Femur (tissue), 1 donor: ENCODE results near the gene TSPOAP1.

Experiments used
- DNase-seq: peaks from one replicate; pipeline ENCODE4 v3.0.0-alpha.2; 2017

The TSPOAP1 gene

GRCh38 chr17:58327363-58328194 lies 1.0 kb downstream of the TSPOAP1 start:
- no peak for DNase-seq

GRCh38 chr17:58326609-58327362 lies 1.8 kb downstream of the TSPOAP1 start:
- DNase-seq = no peak

DNA sequence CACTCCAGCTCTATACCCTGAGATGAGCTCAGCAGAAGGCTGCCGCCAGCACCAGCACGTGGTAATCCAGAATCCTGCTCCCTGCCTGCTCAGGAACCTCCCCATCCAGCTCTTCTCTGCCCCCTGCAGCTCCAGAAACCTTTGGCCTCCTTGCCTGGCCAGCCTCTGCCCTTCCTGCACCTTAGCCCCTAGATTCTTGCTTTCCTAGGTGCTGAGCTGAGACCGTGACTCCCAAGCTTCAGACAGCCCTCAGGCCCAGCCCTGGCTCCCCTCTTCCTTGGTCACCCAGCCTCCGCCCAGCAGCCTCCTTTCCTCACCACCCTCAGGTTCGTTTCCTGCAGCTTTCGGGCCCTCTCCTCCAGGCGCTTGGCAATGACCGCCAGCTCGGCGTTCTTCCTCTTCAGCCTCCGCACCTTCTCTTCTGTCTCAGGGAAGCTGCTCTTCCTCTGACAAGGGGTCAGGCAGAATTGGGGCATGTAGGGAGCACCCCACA lies 2.6 kb downstream of the TSPOAP1 start:
- DNase-seq = no peak

- no peak for DNase-seq
Measured at GRCh38 chr17:58325289-58325726, 3.3 kb downstream of the TSPOAP1 start.

- peak; percentile 65 for DNase-seq
Measured at GRCh38 chr17:58324409-58325288, 3.9 kb downstream of the TSPOAP1 start.

- DNase-seq = no peak
Measured at GRCh38 chr17:58324056-58324408, 4.6 kb downstream of the TSPOAP1 start.

GRCh38 chr17:58323366-58324055 lies 5.1 kb downstream of the TSPOAP1 start:
- no peak for DNase-seq

- no peak for DNase-seq
Measured at GRCh38 chr17:58322581-58323185, 5.9 kb downstream of the TSPOAP1 start.

GRCh38 chr17:58321571-58322525 lies 6.7 kb downstream of the TSPOAP1 start:
- DNase-seq = no peak

- peak; percentile 12 for DNase-seq
Measured at GRCh38 chr17:58320570-58321323, 7.8 kb downstream of the TSPOAP1 start.

GRCh38 chr17:58320163-58320558 lies 8.4 kb downstream of the TSPOAP1 start:
- DNase-seq = no peak

GRCh38 chr17:58319173-58320162 lies 9.1 kb downstream of the TSPOAP1 start:
- peak; percentile 5 for DNase-seq

DNA sequence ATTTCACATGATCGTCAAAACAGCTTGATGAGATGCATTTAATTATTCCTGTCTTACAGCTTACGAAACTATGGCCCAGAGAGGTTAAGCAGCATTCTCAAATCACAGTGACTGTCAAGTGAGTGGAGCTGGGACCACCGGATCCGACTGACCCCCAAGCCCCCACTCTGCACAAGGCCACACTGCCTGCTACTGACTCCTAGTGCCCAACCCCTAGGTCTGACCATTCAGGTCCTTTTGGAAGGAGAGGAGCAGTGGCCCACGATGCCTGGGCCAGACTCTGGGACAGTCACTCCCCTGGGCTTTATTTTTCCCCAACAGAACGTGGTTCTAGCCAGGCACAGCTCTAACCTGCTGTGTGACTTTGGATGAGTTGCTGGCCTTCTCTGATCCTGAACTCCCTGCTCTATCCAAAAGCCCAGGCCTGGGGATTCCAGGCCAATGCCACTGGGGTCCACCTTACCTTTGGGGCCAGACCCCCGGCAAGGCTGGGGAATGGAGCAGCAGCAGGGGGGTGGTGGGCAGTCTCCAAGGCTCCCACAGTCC lies 9.9 kb downstream of the TSPOAP1 start:
- no peak for DNase-seq

GRCh38 chr17:58318065-58318481 lies 10.5 kb downstream of the TSPOAP1 start:
- DNase-seq = peak; percentile 18

DNA sequence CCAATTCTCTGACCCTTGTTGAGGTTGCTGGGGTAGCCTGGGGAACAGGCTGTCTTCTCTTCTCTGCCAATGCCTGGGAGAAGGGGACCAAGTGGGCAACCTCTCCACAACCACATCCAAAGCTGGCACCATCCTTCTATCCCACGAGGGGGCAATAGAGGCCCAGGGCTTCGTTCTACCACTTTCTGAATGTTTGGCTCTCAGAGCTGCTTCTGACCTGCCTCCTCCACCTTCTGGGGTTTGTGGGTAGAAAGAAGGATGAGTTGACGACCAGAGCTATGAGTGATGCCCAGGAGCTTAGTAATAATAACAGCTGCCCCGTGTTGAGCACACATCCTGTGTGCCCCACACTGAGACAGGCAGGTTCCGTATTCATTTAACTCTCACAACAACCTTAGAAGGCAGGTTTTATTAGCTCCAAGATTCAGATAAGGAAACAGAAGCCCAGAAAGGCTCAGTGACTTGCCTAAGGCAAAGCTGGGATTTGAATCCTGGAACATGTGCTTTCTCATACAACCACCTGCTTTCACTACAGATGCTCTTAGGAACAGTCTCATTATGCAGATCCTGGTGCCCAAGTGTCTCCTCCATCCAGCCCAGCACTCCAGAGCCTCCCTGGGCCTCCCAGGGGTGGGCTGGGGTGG lies 11.1 kb downstream of the TSPOAP1 start:
- peak; percentile 42 for DNase-seq

DNA sequence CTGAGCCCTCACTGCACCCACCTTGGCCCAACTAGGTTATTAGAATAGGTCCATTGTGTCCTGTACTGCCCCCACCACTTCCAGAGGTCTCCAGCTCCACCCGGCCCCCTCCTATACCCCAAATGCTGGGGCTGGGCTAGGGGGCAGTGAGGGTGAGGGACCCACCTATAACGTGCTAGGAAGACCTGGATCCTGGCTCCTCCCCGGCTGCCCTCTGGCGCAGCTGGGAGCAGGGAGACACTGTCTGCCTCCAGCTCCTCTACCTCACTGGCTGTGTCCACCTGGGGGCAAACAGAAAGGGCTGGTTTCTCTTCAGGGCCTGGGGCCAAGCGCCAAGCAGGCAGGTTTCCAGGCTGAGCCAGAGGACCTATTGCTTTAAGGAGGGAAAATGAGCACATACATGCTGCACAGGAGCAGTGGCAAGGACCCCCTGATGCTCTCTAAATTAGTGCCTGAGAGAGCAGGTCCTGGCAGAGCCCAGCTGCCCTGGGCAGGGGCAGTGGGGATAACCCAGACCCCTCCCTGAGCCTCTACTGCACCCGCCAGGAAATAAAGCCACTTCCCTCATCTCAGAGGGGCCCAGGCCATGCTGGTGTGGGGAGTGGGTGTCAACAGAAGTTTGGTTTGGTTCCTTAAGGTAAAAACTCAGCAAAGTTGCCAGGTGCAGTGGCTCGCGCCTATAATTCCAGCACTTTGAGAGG lies 12.2 kb downstream of the TSPOAP1 start:
- DNase-seq = peak; percentile 10

DNA sequence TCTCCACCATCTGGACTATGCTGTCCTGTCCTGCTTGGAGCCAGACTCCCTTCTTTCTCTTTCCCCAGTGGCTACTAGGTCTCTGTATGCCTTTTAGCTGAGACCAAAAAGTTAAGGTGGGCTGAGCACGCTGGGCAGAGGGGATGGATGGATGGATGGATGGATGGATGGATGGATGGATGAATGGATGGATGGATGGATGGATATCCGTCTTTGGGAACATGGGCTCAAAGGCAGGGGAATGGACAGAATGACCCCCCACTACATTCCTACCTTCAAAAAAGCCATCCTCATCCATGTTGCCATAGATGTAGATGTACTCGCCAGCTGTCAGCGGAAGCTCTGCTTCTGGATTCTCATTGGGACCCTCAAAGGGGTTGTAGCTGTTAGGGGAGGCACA lies 12.8 kb downstream of the TSPOAP1 start:
- no peak for DNase-seq
